Nephron progenitor cell (in vitro differentiated cells): ENCODE results near the gene ACSS3.

Experiments used
- DNase-seq: peaks from one replicate; pipeline ENCODE4 v3.0.0; 2021
- H3K27ac Mint-ChIP-seq: 2 replicates; pipeline ENCODE4 v1.8.0; 2021; ENCODE audit warnings: mild to moderate bottlenecking, moderate library complexity, mixed read lengths
- H3K27me3 Mint-ChIP-seq: 2 replicates; pipeline ENCODE4 v1.8.0; 2021; ENCODE audit warnings: mild to moderate bottlenecking, low read depth, mixed read lengths; ENCODE audit not compliant: poor library complexity
- H3K36me3 Mint-ChIP-seq: 2 replicates; pipeline ENCODE4 v1.8.0; 2021; ENCODE audit warnings: low read depth, mixed read lengths
- H3K4me1 Mint-ChIP-seq: 2 replicates; pipeline ENCODE4 v1.8.0; 2021; ENCODE audit warnings: mixed read lengths
- H3K4me3 Mint-ChIP-seq: 2 replicates; pipeline ENCODE4 v1.8.0; 2021; ENCODE audit warnings: mild to moderate bottlenecking, moderate library complexity, mixed read lengths
- H3K9me3 Mint-ChIP-seq: 2 replicates; pipeline ENCODE4 v1.8.0; 2021; ENCODE audit warnings: mild to moderate bottlenecking, moderate library complexity, mixed read lengths
- TF ChIP-seq, protein P1 (sequence below): fragments of 200-600 bp; sonication (generic); IDR thresholded peaks from 2 replicates; pipeline ENCODE4 v1.5.0; 2021; ENCODE audit warnings: antibody characterized with exemption

The ACSS3 gene

GRCh38 chr12:81222846-81223592, 145.1 kb downstream of the ACSS3 start:
- TF ChIP-seq, protein P1, sequence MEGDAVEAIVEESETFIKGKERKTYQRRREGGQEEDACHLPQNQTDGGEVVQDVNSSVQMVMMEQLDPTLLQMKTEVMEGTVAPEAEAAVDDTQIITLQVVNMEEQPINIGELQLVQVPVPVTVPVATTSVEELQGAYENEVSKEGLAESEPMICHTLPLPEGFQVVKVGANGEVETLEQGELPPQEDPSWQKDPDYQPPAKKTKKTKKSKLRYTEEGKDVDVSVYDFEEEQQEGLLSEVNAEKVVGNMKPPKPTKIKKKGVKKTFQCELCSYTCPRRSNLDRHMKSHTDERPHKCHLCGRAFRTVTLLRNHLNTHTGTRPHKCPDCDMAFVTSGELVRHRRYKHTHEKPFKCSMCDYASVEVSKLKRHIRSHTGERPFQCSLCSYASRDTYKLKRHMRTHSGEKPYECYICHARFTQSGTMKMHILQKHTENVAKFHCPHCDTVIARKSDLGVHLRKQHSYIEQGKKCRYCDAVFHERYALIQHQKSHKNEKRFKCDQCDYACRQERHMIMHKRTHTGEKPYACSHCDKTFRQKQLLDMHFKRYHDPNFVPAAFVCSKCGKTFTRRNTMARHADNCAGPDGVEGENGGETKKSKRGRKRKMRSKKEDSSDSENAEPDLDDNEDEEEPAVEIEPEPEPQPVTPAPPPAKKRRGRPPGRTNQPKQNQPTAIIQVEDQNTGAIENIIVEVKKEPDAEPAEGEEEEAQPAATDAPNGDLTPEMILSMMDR, result no peak
- Mint-ChIP-seq H3K27ac (no peak overlapping the region), H3K4me3 (no peak overlapping the region), H3K4me1 (peaks cover 7% of the 10 kb centered on the region), H3K36me3 (peaks cover 5% of the 10 kb centered on the region), H3K27me3 (no peaks in the 10 kb centered on the region), H3K9me3 (no peaks in the 10 kb centered on the region)
- DNase-seq, result no peak

DNA sequence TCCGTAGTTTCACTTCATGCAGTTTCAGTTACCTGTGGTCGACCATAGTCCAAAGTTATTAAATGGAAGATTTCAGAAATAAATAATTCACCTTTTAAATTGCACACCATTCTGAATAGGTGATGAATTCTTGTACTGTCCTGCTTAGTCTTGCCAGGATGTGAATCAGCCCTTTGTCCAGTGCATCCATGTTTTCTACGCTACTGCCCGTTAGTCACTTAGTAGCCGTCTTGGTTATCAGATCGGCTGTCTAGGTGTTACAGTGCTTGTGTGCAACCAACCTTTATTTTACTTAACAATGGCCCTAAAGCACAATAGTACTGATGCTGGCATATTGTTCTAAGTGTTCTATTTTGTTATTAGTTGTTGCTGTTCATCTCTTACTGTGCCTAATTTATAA, 146.7 kb downstream of the ACSS3 start:
- Mint-ChIP-seq H3K4me1 (peaks cover 7% of the 10 kb centered on the region), H3K27ac (no peak overlapping the region), H3K4me3 (no peak overlapping the region), H3K36me3 (peaks cover 5% of the 10 kb centered on the region), H3K9me3 (no peaks in the 10 kb centered on the region), H3K27me3 (no peaks in the 10 kb centered on the region)
- no peak for DNase-seq
- TF ChIP-seq, protein P1, result no peak

- TF ChIP-seq, protein P1, result no peak
- Mint-ChIP-seq H3K27ac (no peak overlapping the region), H3K4me1 (peaks cover 7% of the 10 kb centered on the region), H3K9me3 (no peaks in the 10 kb centered on the region), H3K27me3 (no peaks in the 10 kb centered on the region), H3K4me3 (no peak overlapping the region), H3K36me3 (peaks cover 5% of the 10 kb centered on the region)
- no peak for DNase-seq
These were observed 151.9 kb downstream of the ACSS3 start for GRCh38 chr12:81229759-81230158.

GRCh38 chr12:81231574-81232368, 153.9 kb downstream of the ACSS3 start:
- DNase-seq, result no peak
- H3K27me3 Mint-ChIP-seq, result no peaks in the 10 kb centered on the region
- no peaks in the 10 kb centered on the region for H3K9me3 Mint-ChIP-seq
- H3K36me3 Mint-ChIP-seq, result peaks cover 5% of the 10 kb centered on the region
- peaks cover 1% of the 10 kb centered on the region for H3K4me1 Mint-ChIP-seq
- H3K27ac Mint-ChIP-seq, result no peak overlapping the region
- TF ChIP-seq, protein P1, result no peak
- no peak overlapping the region for H3K4me3 Mint-ChIP-seq

DNA sequence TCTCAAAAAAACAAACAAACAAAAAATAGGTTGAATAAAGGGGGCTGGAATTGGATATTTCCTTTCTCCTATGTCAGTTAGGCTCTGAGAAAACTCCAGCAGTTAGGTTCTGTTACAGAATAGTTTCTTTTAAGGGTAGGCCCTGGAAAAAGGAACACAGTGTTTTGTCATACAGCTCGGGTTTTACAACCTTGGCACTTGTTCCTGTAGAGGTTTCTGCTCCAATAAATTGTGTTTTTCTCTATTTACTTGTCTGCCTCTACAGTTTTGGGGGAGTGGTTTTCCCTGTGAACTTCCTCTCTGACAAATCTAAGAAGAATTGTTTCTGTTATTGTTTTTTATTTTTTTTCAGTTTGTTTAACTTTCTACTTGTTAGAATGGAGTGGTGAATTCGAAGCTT, 167.6 kb downstream of the ACSS3 start:
- Mint-ChIP-seq H3K27me3 (peaks cover 3% of the 10 kb centered on the region), H3K9me3 (peaks cover 37% of the 10 kb centered on the region), H3K36me3 (peaks cover 38% of the 10 kb centered on the region), H3K4me3 (no peak overlapping the region), H3K4me1 (peaks cover 26% of the 10 kb centered on the region), H3K27ac (peak overlapping the region; percentile 99)
- TF ChIP-seq, protein P1, result no peak
- DNase-seq, result no peak
